ENCODE measurements around the gene NADK2.

- no peak for TF ChIP-seq EZH2 (IDR thresholded peaks at IDR 0.05; ENCODE audit: borderline replicate concordance, control insufficient read depth, low read depth, low read length)
- TF ChIP-seq, protein P1, sequence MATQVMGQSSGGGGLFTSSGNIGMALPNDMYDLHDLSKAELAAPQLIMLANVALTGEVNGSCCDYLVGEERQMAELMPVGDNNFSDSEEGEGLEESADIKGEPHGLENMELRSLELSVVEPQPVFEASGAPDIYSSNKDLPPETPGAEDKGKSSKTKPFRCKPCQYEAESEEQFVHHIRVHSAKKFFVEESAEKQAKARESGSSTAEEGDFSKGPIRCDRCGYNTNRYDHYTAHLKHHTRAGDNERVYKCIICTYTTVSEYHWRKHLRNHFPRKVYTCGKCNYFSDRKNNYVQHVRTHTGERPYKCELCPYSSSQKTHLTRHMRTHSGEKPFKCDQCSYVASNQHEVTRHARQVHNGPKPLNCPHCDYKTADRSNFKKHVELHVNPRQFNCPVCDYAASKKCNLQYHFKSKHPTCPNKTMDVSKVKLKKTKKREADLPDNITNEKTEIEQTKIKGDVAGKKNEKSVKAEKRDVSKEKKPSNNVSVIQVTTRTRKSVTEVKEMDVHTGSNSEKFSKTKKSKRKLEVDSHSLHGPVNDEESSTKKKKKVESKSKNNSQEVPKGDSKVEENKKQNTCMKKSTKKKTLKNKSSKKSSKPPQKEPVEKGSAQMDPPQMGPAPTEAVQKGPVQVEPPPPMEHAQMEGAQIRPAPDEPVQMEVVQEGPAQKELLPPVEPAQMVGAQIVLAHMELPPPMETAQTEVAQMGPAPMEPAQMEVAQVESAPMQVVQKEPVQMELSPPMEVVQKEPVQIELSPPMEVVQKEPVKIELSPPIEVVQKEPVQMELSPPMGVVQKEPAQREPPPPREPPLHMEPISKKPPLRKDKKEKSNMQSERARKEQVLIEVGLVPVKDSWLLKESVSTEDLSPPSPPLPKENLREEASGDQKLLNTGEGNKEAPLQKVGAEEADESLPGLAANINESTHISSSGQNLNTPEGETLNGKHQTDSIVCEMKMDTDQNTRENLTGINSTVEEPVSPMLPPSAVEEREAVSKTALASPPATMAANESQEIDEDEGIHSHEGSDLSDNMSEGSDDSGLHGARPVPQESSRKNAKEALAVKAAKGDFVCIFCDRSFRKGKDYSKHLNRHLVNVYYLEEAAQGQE (IDR thresholded peaks at IDR 0.05; ENCODE audit: low read depth, low read length): no peak
- peak; percentile 80 for TF ChIP-seq JUNB (IDR thresholded peaks at IDR 0.05)
These were observed 64.6 kb downstream of the NADK2 start for GRCh38 chr5:36177154-36177553.
